Measurements from ENCODE around the gene VDR.

DNA sequence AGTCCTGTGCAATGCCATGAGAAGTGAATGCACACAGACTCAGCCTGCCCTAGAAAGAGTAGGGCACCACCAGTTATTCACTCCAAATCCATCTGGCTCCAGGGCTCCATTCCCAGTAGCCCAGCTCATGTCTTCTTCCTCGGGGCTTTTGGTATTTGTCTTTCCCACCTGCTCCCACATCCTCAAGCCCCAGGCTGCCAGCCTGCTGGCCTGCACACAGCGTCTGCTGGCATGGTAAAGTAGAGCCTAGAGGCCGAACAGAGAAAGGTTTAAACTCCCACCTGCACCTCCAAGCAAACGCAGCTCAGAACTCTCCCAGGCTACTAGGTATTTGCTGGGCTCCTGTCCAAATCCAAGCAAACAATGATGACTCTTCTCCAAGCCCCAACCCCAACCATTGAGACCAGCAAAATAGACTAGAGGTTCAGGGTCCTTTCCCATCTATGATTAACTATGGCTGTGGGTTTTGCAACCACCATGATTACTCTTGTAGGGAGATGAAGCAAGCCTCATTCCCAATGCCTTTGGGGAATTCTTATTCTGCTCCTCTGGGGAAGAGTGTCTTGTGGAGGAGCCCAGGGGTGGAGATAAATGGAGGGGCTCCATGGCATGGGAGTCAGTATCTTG, 5.2 kb upstream of the VDR start:
- no peak for TF ChIP-seq POLR2AphosphoS5 (IDR thresholded peaks at IDR 0.05; ENCODE audit: borderline replicate concordance, low read depth, low read length)
- no peak for TF ChIP-seq EZH2 (IDR thresholded peaks at IDR 0.05)
- no peak for TF ChIP-seq FOXP2 (optimal IDR thresholded peaks at IDR 0.05; ENCODE audit: control extremely low read depth, extremely low read length, insufficient read depth)
